HG03354 (cell line): ENCODE data around the gene ETFA.
A peak's percentile ranks its signal among the peaks of the same experiment; 100 is the strongest.

ENCODE experiments used
- ATAC-seq: cut with Tn5 transposase; IDR thresholded peaks from one replicate; pipeline ENCODE4 v1.9.1; 2021; ENCODE audit warnings: mild to moderate bottlenecking; ENCODE audit not compliant: unreplicated experiment, poor library complexity, severe bottlenecking

ETFA gene

GRCh38 chr15:76201536-76202255 is 109.6 kb downstream of the ETFA start:
- no peak for ATAC-seq

- ATAC-seq = no peak
Measured at GRCh38 chr15:76200641-76201105, 110.6 kb downstream of the ETFA start.

GRCh38 chr15:76200083-76200465 is 111.2 kb downstream of the ETFA start:
- ATAC-seq = no peak

GRCh38 chr15:76199106-76200082 is 111.9 kb downstream of the ETFA start:
- no peak for ATAC-seq

DNA sequence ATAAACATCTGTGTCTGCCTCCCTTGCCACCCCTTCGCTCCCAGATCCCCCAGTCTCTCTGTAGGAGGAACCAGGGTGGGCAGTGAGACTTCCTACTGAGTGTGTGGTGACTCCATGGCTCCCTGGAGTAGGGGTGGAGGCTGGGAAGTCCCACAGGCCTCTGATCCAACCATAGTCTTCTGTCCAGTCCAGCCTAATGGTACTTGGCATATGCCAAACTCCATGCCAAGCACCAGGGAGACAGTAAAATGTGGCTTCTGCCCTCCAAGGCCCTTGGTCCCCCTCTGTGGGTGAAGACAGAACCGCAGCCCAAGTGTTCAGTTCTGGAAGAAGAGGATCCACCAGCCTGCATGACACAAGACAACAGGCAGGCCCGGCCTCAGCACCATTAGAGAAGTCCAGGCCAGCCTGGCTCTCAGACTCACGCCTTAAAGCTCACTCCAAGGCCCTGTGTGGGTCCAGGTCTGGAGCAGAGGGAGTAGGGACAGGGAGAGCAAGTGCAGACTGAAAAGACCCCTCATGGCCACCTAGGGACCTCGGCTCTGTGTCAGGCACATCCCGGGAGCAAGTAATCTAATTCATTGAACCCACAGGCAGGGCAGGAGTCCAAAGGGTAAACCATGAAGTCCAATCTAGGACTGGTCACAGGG is 112.7 kb downstream of the ETFA start:
- ATAC-seq = no peak

GRCh38 chr15:76197703-76198455 is 113.4 kb downstream of the ETFA start:
- ATAC-seq = no peak

- no peak for ATAC-seq
Measured at GRCh38 chr15:76196269-76197231, 114.7 kb downstream of the ETFA start.

GRCh38 chr15:76195506-76196268 is 115.6 kb downstream of the ETFA start:
- ATAC-seq = no peak

DNA sequence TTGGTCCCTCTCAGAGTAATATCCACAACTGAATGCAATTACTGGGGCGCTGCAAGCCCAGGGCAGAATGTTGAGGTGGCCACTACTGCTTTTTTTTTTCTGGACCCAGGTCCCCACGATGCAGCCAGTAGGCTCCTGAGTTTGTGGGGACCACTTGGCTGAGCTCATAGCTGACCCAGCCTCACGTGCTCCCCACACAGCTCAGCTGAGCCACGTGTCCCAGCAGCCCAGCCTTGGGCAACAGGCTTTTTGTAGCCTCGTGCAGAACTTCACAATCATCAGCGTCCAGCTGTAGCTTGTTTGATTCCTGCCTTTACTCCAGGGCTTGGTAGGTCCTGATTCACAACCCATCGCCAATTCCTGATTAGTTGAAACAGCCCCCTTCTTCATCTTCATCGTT is 117.3 kb downstream of the ETFA start:
- ATAC-seq = no peak

DNA sequence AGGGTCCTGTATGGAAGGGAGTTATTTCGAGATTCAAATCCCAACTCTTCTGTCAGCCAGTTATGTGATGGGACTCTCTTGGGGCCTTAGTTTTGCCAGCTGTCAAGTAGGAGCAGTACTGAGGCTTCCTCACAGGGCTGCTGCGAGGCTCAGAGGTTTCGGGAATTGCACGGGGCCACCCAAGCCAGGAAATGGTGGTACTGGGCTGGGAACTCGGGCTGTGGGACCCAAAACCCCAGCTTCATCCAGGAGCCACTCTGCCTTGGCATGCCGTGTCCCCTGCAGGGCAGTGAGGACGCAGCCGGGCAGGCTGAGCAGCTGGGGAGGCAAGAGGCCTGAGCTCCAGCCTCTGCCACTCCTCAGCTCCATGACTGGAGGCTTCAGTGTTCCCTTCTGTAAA is 118.6 kb downstream of the ETFA start:
- ATAC-seq = no peak

DNA sequence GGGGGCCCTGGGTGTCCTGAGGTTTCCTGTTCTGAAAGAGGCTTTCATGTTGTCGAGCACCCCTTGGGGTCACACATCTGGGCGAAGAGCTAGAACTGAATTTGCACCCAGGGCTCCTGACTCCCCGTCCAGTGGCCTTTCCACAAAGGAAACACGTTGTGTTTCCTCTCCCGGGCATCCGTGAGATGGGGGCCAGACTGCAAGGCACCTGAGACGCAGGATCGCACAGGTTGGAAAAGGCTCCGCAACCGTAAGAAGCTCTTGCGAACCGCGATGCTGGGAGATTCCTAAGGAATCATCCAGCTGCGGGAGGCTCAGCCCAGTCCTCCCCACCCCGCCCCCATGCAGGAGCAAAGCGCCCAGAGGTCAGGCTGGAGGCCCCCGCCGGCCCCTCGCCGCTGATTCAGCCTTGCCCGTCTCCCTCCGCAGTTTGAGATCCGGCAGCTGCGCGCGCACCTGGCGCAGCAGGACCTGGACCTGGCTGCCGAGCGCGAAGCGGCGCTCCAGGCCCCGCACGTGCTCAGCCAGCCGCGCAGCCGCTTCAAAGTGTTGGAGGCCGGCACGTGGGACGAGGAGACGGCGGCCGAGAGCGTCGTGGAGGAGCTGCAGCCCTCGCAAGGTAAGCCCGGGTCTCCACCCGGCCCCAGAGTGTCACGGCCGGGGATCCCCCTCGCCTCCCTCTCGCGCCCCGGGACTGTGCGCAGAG is 119.6 kb downstream of the ETFA start:
- no peak for ATAC-seq

GRCh38 chr15:76190751-76191538 is 120.3 kb downstream of the ETFA start:
- ATAC-seq = peak; percentile 91

DNA sequence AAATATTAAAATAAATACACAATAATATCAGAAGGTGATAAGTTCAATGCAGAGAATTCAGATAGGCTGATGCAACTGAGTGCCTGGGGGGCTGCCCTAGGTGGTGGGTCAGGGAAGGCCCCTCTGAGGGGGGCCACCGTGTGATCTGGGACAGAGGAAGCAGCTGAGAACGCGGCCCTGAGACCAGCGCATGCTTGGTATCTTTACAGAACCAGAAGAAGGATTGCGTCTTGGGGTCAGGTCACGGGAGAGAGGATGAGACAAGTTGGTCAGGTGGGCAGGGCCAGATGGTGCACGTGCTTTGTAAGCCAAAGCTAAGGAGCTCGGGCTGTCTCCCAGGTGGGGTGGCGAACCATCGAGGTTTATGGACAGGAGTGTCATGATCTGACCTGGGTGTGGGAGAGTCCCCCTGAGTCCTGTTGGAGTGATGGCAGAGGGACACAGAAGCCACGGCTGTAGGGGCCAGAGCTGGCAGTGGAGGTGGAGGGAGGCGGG is 121.2 kb downstream of the ETFA start:
- no peak for ATAC-seq

DNA sequence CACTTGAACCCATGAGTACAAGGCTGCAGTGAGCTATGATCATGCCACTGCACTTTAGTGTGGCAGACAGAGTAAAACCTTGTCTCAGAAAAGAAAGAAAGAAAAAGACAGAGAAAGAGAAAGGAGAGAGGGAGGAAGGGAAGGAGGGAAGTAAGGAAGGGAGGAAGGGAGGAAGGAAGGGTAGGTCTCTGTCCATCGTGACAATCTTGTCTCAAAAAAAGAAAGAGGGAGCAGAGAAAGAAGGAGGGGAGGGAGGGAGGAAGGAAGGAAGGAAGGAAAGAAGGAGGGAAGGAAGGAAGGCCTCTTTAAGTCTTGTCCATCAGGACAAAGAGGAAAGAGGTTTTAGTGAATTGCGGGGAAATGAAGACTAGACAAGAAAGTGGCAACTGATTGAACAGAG is 122.2 kb downstream of the ETFA start:
- ATAC-seq = no peak

GRCh38 chr15:76187163-76187562 is 124.1 kb downstream of the ETFA start:
- ATAC-seq = no peak

DNA sequence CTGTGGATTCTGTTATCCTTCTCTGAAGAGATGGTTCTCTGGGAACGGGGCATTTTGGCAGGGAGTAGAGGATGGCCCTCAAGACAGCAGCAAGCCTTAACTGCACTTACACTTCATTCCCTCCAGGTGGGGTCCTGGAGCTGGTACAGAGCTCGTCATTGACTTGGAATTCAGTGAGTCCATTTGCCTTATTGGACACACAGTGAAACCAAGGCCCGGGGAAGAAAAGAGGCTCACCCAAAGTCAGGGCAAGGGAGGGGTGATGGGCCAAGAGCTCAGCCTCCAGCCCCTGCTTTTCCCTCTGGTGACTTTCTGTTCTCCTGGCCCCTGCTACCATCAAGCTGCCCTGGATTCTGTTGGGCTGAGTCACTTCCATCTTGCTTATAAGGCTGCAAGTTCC is 125.6 kb downstream of the ETFA start:
- no peak for ATAC-seq
